Spleen (tissue), 7 donors: ENCODE measurements around the gene PRKRIP1.

Source experiments
- POLR2AphosphoS5 ChIP-seq, 3 donors: sonication (generic); formaldehyde crosslinking; IDR thresholded peaks; one replicate each; pipeline ENCODE4 v1.5.1; 2017; ENCODE audit warnings: antibody characterized with exemption in 3 of 3
- TF ChIP-seq, protein P1 (sequence below), 11 experiments: fragments of 200-600 bp in 7 of 11; fragments of 450-650 bp in 4 of 11; sonication (generic) in 4 of 11; IDR thresholded peaks in 8 of 11; conservative IDR thresholded peaks in 3 of 11; 1 replicate in 7 of 11; 2 replicates in 4 of 11; pipeline versions ENCODE4 v1.4.0 to v1.8.0; 2016 to 2021; ENCODE audit warnings: antibody characterized with exemption in 11 of 11, inconsistent platforms in 4 of 11, mild to moderate bottlenecking in 1 of 11
- donor health status: DM: no; HTN: no; CAD: no; lungs with moderate emphysema.
- donor health status: DM: no; HTN: no; CAD: no.
- donor health status: DM: no; HTN: no; CAD: no.

DNA sequence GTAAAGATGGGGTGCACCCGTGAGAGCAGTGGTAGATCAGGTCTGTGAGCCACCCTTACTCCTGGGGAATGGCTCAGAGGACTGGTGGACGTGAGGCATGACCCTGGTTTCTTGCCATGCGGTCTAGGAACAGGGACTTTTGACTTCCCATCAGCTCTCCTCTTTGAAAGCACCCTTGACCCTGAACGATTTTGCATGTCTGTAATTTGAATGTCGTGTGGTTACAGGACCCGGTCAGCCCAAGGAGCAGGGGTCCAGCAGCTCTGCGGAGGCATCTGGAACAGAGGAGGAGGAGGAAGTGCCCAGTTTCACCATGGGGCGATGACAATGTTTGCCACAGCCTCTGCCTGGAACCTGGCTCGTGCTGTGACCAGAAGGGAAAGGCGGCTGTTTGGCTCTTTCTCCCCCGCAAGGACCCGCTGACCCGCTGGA lies 28.6 kb downstream of the PRKRIP1 start:
- TF ChIP-seq POLR2AphosphoS5 (IDR thresholded peaks at IDR 0.05) = peak in 2 of 3 donors; percentile 48 to 61
- TF ChIP-seq, protein P1, sequence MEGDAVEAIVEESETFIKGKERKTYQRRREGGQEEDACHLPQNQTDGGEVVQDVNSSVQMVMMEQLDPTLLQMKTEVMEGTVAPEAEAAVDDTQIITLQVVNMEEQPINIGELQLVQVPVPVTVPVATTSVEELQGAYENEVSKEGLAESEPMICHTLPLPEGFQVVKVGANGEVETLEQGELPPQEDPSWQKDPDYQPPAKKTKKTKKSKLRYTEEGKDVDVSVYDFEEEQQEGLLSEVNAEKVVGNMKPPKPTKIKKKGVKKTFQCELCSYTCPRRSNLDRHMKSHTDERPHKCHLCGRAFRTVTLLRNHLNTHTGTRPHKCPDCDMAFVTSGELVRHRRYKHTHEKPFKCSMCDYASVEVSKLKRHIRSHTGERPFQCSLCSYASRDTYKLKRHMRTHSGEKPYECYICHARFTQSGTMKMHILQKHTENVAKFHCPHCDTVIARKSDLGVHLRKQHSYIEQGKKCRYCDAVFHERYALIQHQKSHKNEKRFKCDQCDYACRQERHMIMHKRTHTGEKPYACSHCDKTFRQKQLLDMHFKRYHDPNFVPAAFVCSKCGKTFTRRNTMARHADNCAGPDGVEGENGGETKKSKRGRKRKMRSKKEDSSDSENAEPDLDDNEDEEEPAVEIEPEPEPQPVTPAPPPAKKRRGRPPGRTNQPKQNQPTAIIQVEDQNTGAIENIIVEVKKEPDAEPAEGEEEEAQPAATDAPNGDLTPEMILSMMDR (IDR thresholded peaks at IDR 0.05 in 8 of 11, conservative IDR thresholded peaks at IDR 0.05 in 3 of 11) = no peak
